HG03066 (cell line): ENCODE measurements around the gene PRAMEF9.
"Not testable (repeated sequence)": the region's sequence is repeated elsewhere in the genome, so short reads cannot be mapped to it uniquely, and the experiment has no call there.

Experiments used
- ATAC-seq: cut with Tn5 transposase; IDR thresholded peaks from one replicate; pipeline ENCODE4 v1.9.1; 2021; ENCODE audit warnings: low read depth; ENCODE audit not compliant: unreplicated experiment

The PRAMEF9 gene

DNA sequence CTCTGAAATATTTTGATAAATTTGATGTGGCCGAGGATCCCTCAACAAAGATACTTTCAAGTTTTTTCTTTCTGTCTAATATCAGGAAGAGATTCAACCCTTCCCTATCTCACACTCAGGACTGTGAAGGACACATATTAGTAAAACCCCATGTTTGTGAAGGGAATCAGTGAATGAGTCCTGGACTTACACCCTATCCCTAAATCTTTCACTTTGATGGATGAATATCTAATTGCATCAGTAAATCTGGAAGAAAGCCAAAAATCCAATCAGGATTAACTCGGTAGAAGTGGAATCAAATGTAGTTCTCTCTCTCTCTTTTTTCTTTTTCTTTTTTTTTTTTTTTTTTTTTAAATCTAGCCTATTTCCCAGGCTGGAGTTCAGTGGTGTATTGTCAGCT, at the start of gene PRAMEF9:
TSS of gene PRAMEF9 (plus strand) at position 301 of the 400 bp plus-strand sequence. CDS start 3,433 bp downstream, outside the sequence.
- not testable (repeated sequence) for ATAC-seq

DNA sequence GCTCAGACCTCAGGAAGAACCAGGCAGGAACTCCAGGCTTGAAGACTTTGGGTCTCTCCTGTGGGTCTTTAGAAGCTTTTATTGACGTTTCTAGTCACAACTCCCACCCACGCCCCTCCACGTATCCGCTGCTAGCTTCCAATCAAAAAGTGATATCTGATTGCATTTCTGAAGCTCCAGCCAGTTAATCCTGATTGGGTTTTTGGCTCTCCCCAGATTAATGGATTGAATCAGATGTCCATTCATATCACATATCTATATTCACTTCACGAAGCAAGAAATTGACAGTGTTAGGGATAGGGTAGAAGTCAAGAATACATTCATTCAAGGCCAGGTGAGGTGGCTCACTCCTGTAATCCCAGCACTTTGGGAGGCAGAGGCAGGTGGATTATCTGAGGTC, 15.7 kb upstream of the PRAMEF9 start, which contains the start of gene PRAMEF26:
TSS of gene PRAMEF26 (minus strand) at position 101 of the 400 bp plus-strand sequence. CDS start 2,914 bp downstream, outside the sequence.
- ATAC-seq, result not testable (repeated sequence)

DNA sequence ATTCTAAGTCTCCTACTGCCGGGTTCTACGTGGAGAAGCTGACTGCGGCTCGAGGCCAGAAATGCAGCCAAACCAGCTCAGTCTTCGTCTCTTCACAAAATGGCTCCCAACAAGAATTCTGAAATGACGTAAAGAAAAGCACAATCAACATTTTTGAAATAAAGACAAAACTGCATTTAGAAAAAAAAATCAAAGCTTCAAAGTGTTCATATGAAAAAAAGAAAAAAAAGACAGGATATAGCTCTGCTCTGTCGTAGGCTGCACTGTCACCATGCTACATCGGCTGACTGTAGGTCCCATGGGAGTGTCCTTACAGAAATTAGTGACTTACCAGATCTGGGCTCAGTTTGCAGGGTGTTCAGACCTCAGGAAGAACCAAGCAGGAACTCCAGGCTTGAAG, 6.1 kb upstream of the PRAMEF9 start, which contains the start of gene HNRNPCL4:
TSS of gene HNRNPCL4 (minus strand) at position 101 of the 400 bp plus-strand sequence. CDS start 164 bp downstream, outside the sequence.
- ATAC-seq, result not testable (repeated sequence)

DNA sequence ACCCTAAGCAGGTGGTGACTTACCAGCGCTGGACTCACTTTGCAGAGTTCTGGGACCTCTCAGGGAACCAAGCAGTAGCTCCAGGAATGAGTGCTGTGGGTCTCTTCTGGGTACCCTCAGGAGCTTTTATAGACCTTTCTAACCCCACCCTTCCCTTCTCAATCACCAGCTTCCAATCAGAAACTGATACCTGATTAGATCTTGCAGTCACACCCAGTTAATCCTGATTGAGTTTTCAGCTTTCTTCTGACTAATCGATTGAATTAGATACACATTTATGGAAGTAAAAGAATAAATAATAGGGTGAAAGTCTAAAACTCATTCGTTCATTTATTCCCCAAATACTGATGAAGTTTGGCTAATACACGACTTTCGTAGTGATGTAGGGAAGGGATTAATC, 29.7 kb downstream of the PRAMEF9 start, which contains the start of gene PRAMEF13:
TSS of gene PRAMEF13 (minus strand) at position 101 of the 400 bp plus-strand sequence. CDS start 1,820 bp downstream, outside the sequence.
- not testable (repeated sequence) for ATAC-seq

DNA sequence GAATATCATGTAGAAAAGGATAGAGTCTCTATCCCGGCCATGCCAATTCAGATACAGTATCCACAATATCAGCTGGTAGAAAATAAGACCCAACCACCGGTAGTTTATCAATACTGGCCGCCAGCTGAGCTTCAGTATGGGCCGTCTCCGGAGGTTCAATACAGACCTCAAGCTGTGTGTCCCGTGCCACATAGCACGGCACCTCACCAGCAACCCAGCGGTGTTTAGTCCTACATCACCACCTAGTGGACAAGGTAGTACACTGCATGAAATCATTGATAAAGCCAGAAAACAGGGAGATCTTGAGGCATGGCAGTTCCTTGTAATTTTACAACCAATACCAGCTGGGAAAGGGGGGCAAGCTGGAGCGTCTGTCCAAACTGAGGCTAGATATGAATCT, 37.1 kb downstream of the PRAMEF9 start:
- ATAC-seq, result not testable (repeated sequence)

DNA sequence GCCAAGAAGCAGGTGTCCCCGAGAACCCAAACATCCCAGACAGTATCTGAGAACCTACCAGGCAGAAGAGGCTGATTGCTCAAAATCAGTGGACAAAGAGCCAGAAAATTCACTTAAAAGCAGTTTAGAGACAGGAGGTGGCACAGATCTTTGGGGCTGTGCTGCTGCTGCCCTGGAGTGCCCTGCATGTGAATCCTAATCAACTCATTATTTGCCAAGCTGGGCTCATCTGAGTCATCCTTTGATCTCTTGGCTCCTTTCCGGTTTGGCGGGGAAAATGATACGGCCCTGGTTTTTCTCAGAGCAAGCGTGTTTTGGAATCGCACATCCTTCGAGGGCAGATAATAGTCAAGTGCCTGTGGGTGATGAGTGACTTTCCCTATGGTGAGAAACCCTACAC, 45.0 kb downstream of the PRAMEF9 start:
- not testable (repeated sequence) for ATAC-seq

DNA sequence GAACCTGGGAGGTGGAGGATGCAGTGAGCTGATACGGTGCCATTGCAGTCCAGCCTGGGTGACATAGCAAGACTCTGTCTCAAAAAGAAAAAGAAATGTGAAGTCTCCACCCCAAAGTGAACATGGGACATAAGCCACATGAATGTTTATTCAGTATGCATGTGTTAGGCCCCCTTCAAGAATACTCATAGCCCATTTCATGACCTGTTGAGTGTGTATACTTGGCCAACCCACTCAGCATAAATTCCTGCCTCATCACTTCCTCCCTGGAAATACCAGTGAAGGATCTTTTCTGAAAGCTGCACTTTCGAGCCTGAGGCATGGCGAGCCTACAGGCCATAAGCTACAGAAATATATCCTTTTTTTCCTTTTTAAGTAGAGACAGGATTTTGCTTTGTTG, 47.6 kb downstream of the PRAMEF9 start:
- not testable (repeated sequence) for ATAC-seq

DNA sequence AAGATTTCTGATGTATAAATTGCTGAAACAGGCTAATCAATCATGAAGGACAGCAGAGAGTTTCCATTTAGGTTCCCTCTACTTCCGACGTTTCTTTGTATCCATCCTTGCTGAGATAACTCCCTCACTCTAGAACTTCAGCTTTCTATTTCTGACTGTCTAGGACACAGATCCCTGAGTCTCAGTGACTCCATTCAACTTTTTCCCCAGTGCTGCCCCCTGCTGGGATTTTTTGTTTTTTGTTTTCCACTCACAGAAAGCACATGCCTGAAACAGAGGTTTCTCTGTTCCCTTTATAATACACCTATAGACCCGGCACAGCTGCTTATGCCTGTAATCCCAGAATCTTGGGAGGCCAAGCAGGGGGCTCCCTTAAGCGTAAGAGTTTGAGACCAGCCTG, 51.1 kb downstream of the PRAMEF9 start:
- not testable (repeated sequence) for ATAC-seq

DNA sequence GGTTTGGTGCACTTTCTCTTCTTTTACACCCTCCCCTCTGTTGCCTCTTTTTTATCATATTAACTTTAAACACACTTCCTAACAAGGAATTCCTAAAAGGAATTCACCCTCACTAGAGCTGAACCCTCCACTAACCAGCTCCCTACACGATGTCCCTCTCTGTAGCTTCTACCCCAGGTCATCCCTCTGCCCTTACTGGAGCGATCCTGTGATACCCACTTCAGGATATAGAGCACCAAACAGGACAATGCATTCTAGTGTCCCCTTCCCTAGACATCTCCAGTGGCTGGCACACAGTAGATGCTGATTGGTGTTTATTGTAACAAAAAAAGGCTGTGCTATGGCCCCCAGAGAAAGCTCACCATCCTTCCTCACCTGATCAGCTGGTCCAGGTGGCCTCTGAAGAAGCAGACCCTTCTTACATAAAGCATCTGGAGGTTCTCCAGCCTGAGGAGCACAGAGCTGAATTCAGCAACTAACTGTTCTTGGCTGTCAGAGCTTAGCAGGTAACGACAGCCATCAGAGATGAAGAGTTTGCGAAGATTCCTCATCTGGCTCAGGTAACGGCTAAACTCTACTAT, 52.9 kb downstream of the PRAMEF9 start:
- ATAC-seq, result no peak

DNA sequence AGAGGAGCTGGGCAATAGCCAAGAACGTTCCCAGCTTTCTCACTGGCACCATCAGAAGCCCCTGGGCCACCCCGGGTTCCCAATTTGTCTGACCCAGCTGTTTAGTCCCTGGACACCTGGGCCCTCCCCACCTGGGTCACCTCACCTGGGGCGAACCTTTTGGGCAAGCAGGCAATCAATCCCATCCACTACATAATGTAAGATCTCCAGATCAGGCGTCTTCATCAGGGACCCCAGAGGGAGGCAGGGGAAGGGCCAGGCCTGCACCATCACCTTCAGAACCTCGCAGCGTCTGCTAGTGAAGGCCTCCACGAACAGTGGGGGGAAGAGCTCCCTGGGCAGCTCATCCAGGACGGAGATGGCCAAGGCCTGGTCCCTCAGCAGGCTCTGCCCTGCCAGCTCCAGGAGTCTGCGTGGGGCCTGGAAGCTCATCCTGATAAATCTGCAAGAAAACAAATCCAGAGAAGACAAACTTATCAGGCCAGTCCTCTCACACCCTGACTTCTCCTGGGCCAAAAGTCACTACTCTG, 54.1 kb downstream of the PRAMEF9 start, which contains the start of gene PRAMEF18:
TSS of gene PRAMEF18 (minus strand) at position 480 of the 530 bp plus-strand sequence. CDS start at position 432, 48 bp downstream.
- not testable (repeated sequence) for ATAC-seq

DNA sequence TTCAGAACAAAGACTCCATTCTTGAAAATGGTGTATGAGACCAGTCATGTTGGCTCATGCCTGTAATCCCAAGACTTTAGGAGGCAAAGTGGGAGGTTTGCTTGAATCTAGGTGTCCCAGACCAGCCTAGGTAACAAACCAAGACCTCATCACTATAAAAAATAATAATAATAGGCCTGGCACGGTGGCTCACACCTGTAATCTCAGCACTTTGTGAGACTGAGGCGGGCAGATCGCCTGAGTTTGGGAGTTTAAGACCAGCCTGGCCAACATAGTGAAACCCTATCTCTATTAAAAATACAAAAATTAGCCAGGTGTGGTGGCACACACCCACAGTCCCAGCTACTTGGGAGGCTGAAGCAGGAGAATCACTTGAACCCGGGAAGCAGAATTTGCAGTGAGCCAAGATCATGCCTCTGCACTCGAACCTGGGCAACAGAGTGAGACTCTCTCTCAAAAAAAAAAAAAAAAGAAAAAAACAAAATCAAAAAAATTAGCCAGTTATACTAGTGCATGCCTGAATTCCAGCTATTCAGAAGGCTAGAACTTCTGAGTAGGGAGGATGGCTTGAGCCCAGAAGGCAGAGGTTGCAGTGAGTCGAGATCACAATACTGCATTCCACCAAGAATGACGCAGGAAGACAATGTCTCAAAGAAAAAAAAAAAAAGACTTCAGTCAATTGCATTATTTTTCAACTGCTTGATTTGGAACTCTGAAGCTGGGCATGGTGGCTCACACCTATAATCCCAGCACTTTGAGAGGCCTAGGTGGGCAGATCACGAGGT, 55.8 kb downstream of the PRAMEF9 start:
- ATAC-seq, result not testable (repeated sequence)

DNA sequence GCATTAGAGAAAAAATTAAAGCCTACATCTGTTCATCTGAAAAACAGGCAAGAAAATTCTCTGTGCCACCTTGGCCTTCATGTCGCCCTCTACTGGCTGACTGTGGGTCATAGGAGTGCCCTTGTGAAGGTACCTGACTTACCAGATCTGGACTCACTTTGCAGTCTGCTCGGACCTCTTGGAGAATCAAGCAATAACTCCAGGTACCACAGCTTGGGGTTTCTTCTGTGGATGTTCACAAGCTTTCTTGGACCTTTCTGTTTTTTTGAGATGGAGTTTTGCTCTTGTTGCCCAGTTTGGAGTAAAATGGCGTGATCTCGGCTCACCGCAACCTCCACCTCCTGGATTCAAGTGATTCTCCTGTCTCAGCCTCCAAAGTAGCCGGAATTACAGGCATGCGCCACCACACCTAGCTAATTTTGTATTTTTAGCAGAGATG, 56.7 kb downstream of the PRAMEF9 start:
- no peak for ATAC-seq
